A673 (cell line): ENCODE measurements around the gene BRI3. TPM values are rescaled to one million over a fixed set of nuclear protein-coding genes. Genes with fewer than 3 reads are reported as not detected.

Experiments used
- BruUV-seq: library from RNA; stranded (reverse); fragments of 400-500 nt; replicated peaks from 2 replicates; lab custom pipeline; 2021; lab: Mats Ljungman, UMichigan
- CTCF ChIA-PET: fragments of 300-600 bp; sonication (Branson Sonifier 250); formaldehyde crosslinking; loops from one replicate; lab custom pipeline; 2022; ENCODE audit warnings: antibody characterized with exemption; lab: Charles Lee
- POLR2A ChIA-PET: fragments of 300-600 bp; sonication (Branson Sonifier 250); formaldehyde crosslinking; loops from one replicate; lab custom pipeline; 2022; ENCODE audit warnings: antibody characterized with exemption; ENCODE audit not compliant: low non-redundant PET; lab: Charles Lee
- DNase-seq: peaks from one replicate; pipeline ENCODE4 v3.0.0-alpha.2; 2015; ENCODE audit warnings: low spot score
- H3K27ac ChIP-seq: fragments of 200-600 bp; sonication (generic); 2 replicates; pipeline ENCODE4 v1.5.1; 2016; ENCODE audit warnings: mixed run types, low read depth, mild to moderate bottlenecking, mixed read lengths, antibody characterized with exemption, low read length; ENCODE audit not compliant: poor library complexity, severe bottlenecking
- H3K27me3 ChIP-seq: fragments of 200-600 bp; sonication (generic); replicated peaks from 2 replicates; pipeline ENCODE4 v1.6.1; 2017; ENCODE audit warnings: mixed run types, low read depth, mild to moderate bottlenecking, mixed read lengths, antibody characterized with exemption, low read length; ENCODE audit not compliant: insufficient read depth, poor library complexity
- H3K36me3 ChIP-seq: fragments of 200-600 bp; sonication (generic); 2 replicates; pipeline ENCODE4 v1.6.1; 2016; ENCODE audit warnings: mixed run types, mild to moderate bottlenecking, mixed read lengths, antibody characterized with exemption, low read length; ENCODE audit not compliant: insufficient read depth, poor library complexity, severe bottlenecking
- H3K4me1 ChIP-seq: fragments of 200-600 bp; sonication (generic); 2 replicates; pipeline ENCODE4 v1.6.1; 2017; ENCODE audit warnings: mixed run types, mild to moderate bottlenecking, mixed read lengths, antibody characterized with exemption, low read length; ENCODE audit not compliant: insufficient read depth, poor library complexity, severe bottlenecking
- H3K4me3 ChIP-seq: fragments of 200-600 bp; sonication (generic); 2 replicates; pipeline ENCODE4 v1.5.1; 2016; ENCODE audit warnings: low read depth, mixed run types, mild to moderate bottlenecking, mixed read lengths, low read length; ENCODE audit not compliant: poor library complexity, severe bottlenecking
- H3K9me3 ChIP-seq: fragments of 200-600 bp; sonication (generic); 2 replicates; pipeline ENCODE4 v1.6.1; 2016; ENCODE audit warnings: mixed run types, low read depth, mild to moderate bottlenecking, mixed read lengths, antibody characterized with exemption, low read length; ENCODE audit not compliant: poor library complexity, severe bottlenecking
- EZH2 ChIP-seq: fragments of 200-600 bp; sonication (generic); IDR thresholded peaks from 2 replicates; pipeline ENCODE4 v1.6.1; 2017; ENCODE audit warnings: borderline replicate concordance, low read depth, mild to moderate bottlenecking, mixed read lengths, antibody characterized with exemption, low read length; ENCODE audit not compliant: poor library complexity, severe bottlenecking
- intact Hi-C: fragments of 100-400 bp; cut with micrococcal nuclease; formaldehyde crosslinking; loops from one replicate; pipeline ENCODE4 v1.10.0; 2022; ENCODE audit not compliant: unreplicated experiment
- total RNA-seq: library from RNA; stranded (reverse); gene quantifications from 2 replicates; pipeline ENCODE4 v1.2.3, GENCODE V29; 2021
- TF ChIP-seq, protein P1 (sequence below): fragments of 300-800, 200-600 bp; sonication (generic); conservative IDR thresholded peaks from 2 replicates; pipeline ENCODE4 v1.5.1; 2017; ENCODE audit warnings: low read depth, mild to moderate bottlenecking, antibody characterized with exemption, low read length, moderate library complexity, mixed read lengths

BRI3 gene
- total RNA-seq, 1 experiment from 2014 or later = 85.8 TPM

DNA sequence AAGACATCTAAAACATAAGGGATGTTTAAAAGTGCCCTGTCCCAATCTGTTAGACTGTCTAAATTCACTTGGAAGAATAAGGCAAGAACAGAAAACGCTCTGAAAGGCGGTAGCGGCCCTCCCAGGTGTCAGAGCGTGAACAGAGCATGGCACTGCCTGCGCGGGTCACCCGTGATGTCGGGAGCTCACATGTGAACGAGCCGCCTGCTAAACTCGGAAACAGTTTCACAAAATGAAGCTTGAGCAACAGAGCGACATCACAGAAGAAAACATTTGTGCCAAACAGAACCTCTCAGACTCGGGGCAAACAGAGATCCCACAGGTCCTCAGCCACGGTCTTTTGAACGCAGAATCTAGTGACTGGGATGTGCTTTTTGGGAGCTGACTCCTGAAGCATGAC lies 12.8 kb downstream of the BRI3 start:
- Histone ChIP-seq H3K27ac (no peak overlapping the region), H3K27me3 (no peaks in the 10 kb centered on the region), H3K9me3 (no peaks in the 10 kb centered on the region), H3K4me3 (no peak overlapping the region), H3K36me3 (peaks cover 9% of the 10 kb centered on the region), H3K4me1 (peaks cover 9% of the 10 kb centered on the region)
- TF ChIP-seq EZH2 = no peak
- TF ChIP-seq, protein P1, sequence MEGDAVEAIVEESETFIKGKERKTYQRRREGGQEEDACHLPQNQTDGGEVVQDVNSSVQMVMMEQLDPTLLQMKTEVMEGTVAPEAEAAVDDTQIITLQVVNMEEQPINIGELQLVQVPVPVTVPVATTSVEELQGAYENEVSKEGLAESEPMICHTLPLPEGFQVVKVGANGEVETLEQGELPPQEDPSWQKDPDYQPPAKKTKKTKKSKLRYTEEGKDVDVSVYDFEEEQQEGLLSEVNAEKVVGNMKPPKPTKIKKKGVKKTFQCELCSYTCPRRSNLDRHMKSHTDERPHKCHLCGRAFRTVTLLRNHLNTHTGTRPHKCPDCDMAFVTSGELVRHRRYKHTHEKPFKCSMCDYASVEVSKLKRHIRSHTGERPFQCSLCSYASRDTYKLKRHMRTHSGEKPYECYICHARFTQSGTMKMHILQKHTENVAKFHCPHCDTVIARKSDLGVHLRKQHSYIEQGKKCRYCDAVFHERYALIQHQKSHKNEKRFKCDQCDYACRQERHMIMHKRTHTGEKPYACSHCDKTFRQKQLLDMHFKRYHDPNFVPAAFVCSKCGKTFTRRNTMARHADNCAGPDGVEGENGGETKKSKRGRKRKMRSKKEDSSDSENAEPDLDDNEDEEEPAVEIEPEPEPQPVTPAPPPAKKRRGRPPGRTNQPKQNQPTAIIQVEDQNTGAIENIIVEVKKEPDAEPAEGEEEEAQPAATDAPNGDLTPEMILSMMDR = no peak
- no TSS peak for BruUV-seq
- intact Hi-C loops = loop anchor here (1.0 to 10.0 kb wide), 2 partner anchors 107 to 450 kb away; partner anchors contain the start of gene BAIAP2L1
- POLR2A ChIA-PET = no interaction called here
- no peak for DNase-seq
- CTCF ChIA-PET = no interaction called here

DNA sequence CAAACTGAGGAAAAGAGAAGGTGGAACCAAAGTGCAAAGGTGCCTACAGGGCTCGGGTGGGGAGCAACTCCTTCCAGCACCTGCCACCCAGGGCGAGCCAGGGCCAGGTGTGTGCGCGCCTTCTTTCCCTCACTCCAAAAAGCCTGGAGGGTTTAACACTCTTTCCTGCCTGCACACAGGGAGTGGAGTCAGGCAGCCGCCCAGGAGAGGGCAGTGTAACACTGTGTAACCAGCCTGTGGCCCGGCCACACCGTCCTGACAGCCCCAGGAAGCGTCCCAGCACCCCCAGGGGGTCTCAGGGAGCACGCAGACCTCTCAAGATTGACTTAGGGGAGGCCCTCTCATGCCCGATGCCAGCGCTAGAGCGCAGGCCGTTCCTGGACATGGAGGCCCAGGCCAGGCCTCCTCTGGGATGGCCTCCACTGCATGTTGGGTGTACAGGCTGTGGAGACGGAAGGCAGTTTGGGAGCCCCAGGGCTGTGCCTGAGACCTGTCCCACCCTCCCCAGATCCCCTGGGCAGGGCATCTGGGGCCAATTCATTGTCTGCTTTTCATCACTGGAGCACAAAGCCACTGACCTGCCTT lies 13.4 kb downstream of the BRI3 start:
- ChIA-PET CTCF (no interaction called here), POLR2A (no interaction called here)
- no peaks in the 10 kb centered on the region for H3K27me3 ChIP-seq
- peaks cover 9% of the 10 kb centered on the region for H3K4me1 ChIP-seq
- H3K4me3 ChIP-seq = no peak overlapping the region
- H3K27ac ChIP-seq = no peak overlapping the region
- peak; percentile 72 for DNase-seq
- peaks cover 9% of the 10 kb centered on the region for H3K36me3 ChIP-seq
- H3K9me3 ChIP-seq = no peaks in the 10 kb centered on the region
- no peak for TF ChIP-seq EZH2
- TF ChIP-seq, protein P1 = peak; percentile 79
- no TSS peak for BruUV-seq
- intact Hi-C loops = loop anchor here (1.0 to 10.0 kb wide), 3 partner anchors 106 to 547 kb away; partner anchors contain the start of gene BAIAP2L1

DNA sequence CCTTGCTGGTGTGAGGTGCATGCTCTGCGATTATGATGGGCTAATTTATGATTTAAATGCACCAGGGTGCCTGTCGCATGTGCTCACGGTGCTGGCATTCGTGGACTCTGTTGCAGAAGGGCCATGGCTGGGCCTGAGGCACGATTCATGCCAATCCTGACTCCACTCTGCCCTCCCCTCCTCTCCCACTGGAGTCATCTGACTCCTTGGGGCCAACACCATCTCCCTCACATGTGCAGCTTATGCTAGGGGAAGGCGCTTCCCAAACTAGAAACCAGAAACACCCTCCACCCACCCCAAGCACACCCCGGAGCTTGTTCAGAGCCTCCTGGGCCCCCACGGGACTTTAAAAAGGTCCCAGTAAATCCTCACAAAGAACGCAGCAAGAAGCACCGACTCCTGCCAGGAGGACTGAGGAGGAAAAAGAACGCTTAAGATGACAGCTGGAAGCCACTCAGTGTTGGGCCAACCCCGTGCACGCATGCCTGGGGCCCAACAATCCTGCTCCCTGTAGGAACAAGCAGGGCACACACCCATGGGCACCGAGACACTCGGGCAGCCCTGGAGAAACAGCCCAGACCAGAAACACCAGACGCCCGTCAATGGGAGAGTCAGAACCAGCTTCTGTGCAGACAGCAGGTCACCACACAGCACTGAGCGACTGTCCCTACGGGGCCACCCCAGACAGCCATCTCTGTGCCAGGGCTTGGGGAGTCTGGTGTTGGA lies 14.1 kb downstream of the BRI3 start:
- no peak for DNase-seq
- no TSS peak for BruUV-seq
- Histone ChIP-seq H3K27ac (no peak overlapping the region), H3K9me3 (no peaks in the 10 kb centered on the region), H3K36me3 (peaks cover 9% of the 10 kb centered on the region), H3K4me1 (peaks cover 9% of the 10 kb centered on the region), H3K27me3 (no peaks in the 10 kb centered on the region), H3K4me3 (no peak overlapping the region)
- TF ChIP-seq, protein P1 = no peak
- TF ChIP-seq EZH2 = no peak
- CTCF ChIA-PET = no interaction called here
- POLR2A ChIA-PET = no interaction called here
- intact Hi-C loops = loop anchor here (5.0 to 10.0 kb wide), 2 partner anchors 449 to 547 kb away; no protein-coding TSS in a partner anchor
